ENCODE data around the gene CAMSAP2.

The CAMSAP2 gene

DNA sequence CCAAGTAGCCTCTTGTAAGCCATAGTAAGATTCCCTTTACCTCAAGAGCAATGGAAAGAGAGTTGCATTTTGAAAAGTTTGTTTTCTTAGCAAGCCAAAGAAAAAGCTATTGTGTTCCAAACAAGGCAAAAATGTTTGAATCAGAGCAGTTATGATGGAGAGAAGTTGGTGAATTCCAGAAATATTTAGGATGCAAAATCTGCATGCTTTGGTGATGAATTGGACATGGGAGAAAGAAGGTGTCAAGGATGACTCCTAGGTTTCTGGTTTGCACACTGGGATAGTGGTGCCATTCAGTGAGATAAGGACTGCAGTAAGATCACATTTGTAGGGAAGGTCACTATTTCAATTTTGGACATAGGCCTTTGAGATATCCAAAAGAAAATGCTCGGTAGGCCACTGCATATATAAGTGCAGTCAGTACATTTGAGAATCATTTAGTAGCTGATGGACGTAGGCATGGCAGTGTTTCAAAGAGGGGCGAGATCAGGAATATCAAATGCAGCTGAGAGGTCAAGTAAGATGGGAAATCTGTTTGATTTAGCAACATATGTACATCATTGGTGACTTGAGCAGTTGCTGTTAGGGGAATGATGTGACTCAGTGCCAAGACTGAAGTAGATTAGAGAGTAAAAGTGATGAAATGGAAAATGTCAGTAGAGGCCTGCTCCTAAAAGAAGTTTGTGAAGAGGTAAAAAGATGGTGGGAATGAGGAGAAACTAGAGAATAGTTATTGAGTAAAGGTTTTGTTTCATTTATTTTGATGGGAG, 100.2 kb downstream of the CAMSAP2 start:
- no peak for DNase-seq (ENCODE audit: insufficient read length, low spot score)
- no peak for FAIRE-seq

DNA sequence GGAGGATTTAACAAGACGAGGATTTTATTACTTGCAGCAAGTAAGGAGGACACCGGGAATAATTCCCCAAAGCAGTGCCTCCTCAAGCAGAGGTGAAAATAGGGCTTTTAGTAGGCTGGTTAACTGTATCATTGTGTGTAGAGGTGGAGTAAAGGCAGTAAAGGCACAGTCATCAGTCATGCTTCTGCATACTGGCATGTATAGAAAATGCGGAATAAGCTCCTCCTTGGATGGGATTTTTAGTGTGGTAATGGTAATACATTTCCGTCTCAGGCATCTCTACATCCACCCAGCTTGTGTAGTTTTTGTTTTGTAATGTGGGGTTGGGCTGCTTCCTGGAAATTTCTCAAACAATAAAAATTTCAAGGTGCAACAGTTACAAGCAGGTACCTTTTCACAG, 106.7 kb downstream of the CAMSAP2 start:
- FAIRE-seq (no peak), DNase-seq (ENCODE audit: insufficient read length, low spot score) (no peak)

DNA sequence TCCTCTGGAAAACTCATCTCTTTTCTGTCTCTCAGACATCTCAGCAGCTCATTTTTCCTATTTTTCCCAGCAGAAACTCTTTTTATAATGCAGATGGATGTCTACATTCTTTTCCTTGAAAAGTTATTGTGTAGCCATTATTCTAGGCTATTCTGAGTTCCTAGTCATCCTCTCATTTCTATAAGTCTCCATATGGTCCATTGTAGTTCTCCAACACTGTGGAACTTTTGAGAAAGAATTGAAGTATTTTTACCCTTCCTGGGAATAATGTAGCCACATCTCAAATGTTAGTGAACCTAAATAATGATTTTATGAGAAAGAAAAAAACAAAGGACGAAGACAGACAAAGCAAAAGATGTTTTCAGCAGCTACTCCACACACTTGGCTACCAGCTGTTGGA, 107.7 kb downstream of the CAMSAP2 start:
- DNase-seq (ENCODE audit: insufficient read length, low spot score), result no peak
- FAIRE-seq, result no peak

DNA sequence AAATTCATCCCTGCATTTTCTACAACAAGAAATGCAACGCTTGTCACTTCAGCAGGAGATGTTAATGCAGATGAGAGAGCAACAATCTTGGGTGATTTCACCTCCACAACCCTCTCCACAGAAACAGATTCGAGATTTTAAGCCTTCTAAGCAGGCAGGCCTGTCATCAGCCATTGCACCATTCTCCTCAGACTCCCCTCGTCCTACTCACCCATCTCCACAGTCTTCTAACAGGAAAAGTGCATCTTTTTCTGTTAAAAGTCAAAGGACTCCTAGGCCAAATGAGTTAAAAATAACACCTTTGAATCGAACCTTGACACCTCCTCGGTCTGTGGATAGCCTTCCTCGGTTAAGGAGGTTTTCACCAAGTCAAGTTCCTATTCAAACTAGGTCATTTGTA, 110.7 kb downstream of the CAMSAP2 start:
- DNase-seq (ENCODE audit: insufficient read length, low spot score) (no peak), FAIRE-seq (no peak)

DNA sequence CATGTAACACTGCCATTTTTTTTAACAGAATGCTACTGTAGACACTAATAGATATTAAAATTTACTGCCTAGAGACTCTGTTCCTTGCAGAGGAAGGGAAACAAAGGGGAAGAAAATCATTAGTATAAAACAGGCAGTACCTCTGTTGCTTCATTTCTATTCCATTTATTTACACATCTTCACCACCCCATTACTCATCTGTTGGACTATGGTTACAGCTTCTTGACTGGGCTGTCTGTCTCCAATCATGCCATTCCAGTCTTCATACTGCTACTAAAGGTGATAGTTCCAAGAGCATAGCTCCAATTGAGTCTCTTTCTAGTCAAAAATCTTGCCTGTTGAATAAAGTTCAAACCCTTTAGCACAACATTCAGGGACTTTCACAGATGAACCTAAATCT, 111.9 kb downstream of the CAMSAP2 start:
- DNase-seq (ENCODE audit: insufficient read length, low spot score), result no peak
- FAIRE-seq, result no peak

DNA sequence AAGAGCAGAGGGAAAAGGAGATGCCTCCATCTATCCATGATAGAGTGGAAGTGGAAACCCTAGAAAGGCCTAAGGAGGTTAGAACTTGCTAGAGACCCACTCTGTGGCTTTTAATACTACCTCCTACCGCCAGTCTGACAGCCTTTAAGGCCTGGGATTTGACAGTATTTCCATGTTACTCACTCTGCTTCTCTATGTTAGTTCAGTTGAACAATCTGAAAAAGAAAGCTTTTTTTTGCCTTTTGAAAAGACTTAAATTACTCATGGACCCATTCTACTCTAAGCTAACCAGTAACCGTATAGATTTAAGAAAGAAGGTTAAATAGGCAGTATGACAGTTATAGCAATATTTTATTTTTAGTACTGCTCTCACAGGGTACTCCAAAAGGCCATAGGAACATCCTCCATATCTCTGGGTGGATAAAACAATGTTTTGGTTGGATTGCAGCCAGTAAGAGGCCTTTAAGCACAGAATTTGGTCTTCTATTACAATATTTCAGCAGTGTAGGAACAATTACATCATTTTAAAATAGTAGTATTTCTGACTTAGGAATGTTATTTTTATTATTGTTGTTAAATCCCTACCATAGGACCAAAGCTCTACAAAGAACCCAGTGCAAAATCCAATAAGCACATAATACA, 118.1 kb downstream of the CAMSAP2 start:
- FAIRE-seq, result no peak
- no peak for DNase-seq (ENCODE audit: insufficient read length, low spot score)

DNA sequence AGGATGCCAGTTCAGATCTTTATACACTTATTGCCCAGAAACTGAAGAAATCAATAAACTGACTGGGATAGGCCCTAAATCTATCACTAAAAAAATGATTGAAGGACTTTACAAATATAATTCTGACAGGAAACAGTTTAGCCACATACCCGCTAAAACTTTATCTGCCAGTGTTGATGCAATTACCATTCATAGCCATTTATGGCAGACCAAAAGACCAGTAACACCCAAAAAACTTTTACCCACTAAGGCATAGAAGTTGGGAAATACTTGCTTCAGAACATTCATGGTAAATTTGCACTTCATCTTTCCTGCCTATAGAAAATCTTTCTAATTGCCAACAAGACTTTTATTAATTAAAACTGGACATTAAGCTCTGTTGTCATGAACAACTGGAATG, 119.1 kb downstream of the CAMSAP2 start:
- no peak for FAIRE-seq
- no peak for DNase-seq (ENCODE audit: insufficient read length, low spot score)

DNA sequence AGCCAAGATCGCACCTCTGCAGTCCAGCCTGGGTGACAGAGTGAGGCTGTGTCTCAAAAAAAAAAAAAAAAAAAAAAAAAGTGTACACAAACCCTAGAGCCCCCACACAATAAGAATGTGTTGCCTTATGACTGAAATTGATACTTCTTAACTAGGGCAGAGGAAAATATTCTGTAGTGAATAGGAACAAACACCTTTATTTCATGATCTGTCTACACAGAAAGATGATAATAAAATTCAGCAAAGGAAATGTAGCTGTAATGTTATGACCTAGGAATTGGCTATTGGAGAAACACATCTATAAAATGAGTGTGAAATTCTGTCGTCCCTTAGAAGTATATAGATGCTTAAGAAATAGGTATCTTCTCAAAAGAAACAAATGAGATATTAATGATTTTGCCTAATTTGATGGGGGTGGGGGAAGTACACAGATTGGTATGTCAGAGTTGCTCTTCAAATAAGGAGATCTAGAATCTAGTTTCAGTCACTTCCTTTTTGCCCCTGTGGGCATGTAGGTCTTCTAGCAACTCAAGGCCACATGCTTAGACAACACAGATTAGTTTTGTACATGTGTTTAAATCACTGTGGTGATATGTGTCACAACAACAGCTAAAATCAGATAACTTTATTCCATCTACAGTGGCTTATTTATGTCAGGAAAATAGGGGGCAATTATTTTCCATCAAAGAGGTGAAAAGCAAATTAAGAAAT, 123.4 kb downstream of the CAMSAP2 start:
- no peak for FAIRE-seq
- DNase-seq (ENCODE audit: insufficient read length, low spot score), result no peak

DNA sequence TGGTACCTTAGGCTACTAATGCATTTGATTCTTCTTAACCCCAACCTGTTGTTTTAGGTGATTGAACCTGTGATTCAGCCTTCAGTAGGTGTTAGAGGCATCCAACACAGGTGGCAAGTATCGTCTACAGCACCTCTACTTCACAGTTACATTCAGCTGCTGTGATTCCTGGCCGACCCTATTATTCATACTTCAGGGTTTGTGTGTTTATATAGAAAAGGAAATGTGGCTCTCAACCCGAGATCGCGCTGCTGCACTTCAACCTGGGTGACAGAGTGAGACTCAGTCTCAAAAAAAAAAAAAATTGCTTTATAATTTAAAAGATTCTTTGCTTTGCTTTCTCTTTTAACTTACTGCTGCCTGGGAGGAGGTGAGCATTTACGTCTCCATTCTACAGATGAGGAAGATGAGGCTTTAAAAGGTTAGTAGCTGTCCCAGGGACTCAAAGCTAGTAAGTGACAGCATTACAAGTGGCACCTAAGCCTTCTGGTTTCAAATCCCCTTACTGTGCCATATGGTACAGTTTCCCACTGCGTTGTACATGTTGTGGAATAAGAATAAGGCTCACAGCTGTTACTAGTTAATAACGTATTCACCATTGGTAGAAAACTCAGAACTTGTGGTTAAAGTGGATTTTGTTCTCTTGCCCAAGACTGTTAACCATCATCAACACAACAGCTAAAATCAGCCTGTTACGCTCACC, 124.2 kb downstream of the CAMSAP2 start:
- FAIRE-seq (no peak), DNase-seq (ENCODE audit: insufficient read length, low spot score) (no peak)

DNA sequence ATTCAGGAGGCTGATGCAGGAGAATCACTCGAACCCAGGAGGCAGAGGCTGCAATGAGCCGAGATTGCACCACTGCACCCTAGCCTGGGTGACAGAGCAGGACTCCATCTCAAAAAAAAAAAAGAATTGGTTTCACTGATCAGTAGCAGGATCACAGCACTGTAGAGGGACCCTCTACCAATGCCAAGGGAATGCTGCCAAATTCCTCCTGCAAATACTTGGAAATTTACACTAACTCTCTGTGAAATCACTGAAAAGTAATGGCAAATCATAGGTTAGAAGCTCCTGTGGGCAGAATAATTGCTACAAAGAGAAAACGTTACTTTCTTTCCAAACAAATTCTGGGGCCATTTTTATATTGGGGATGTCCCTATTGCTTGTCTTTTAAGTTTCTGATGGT, 127.4 kb downstream of the CAMSAP2 start:
- FAIRE-seq (no peak), DNase-seq (ENCODE audit: insufficient read length, low spot score) (no peak)

DNA sequence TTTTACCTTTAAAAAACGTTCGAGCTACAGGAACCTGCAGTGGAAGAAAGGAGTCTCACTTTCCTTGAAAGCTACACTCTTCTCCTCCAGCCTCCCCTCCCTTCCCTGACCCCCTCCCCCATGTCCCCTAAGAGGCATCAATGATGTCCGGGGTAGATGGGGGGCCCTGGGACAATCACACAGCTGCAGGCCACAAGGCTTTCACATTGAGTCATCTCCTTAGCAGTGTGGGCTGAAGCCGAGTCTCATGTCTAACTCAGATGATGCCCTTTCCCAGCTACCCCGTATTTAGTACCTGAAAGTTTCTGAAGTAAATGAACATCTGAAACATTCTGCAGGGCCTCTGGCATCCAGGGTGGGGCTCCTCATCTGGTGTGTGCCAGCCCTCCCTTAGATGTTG, 127.8 kb downstream of the CAMSAP2 start:
- FAIRE-seq (no peak), DNase-seq (ENCODE audit: insufficient read length, low spot score) (no peak)

DNA sequence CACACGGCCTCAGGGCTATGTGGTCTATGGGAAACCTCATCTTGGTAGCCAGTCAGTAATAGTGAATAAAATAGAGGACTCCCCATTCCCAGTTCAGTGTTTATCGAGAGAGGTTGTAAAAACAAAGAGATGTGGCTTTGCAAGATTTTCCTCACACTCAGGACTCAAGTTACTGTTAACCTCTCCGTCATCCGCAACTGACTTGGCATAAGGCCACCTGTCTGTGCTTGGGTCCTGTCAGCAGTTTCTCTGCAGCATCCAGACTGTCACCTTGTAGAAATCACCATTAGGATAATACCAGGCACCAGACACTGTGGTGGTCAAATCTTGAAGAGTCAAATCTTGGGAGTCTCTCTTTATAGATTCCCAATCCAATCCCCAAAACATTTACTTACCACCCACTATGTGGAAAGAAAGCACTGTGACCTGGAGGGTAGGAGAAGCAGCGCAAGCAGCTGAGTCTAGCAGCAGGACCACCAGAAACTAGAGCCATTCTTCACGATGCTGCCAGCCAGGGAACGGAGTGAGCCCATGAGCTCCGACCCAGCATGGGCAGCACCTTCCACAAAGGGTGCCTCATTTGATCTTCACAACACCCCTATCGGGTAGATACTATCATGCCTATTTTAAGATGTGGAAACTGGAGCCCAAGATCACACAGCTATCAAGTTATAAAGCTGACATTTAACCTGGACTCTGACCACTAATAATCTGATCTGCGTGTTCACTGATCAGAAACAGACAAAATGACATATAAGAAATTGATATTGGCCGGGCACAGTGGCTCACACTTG, 128.5 kb downstream of the CAMSAP2 start:
- no peak for DNase-seq (ENCODE audit: insufficient read length, low spot score)
- FAIRE-seq, result no peak

DNA sequence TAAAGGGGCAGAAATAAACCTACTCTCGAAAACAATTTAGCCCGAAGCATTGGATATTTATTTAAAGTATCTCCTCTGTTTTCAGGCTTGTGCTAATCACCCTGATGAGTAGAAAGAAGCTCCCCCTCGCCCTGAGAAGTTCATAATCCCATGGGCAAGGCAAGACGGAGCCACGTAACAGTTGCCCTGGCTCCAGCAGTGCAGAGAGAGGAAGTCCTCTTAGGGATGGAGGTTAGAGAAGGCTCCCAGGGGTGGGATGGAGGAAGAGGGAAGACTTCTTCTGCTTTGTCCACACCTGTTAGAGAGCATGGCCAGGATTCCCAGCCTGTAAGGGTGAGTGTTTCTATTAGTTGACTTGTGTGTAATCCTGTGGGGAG, 130.7 kb downstream of the CAMSAP2 start:
- DNase-seq (ENCODE audit: insufficient read length, low spot score), result no peak
- FAIRE-seq, result no peak

DNA sequence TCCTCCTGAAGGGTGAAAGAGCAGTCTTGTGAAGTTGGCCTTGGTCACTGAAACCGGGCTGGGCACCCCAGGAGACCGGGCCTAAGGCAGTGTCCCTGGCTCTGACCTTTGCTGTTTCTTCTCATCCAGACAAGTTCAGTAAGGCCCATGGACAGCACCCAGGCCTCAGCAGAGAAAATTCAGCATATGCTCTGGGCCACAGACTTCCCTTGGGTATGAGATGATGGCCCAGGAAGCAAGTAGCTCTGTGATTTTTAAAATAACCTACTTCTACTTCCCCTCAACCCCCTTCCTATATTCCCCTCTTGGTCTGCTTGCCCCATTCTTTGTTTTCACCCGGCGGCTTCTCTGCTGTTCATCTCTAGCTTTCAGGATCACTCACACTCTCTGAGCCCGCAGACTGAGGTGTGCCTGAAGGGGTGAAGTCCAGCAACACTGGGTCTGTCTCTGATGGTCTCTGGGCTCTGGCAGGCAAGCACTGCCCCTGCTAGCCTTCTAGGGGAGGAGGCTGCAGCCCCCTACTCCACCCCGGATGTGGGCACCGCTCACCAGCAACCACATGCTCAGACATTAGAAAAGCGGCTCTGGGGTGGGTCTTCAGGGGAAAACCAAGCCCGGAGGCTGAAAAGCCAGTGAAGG, 131.2 kb downstream of the CAMSAP2 start:
- DNase-seq (ENCODE audit: insufficient read length, low spot score) (no peak), FAIRE-seq (no peak)

DNA sequence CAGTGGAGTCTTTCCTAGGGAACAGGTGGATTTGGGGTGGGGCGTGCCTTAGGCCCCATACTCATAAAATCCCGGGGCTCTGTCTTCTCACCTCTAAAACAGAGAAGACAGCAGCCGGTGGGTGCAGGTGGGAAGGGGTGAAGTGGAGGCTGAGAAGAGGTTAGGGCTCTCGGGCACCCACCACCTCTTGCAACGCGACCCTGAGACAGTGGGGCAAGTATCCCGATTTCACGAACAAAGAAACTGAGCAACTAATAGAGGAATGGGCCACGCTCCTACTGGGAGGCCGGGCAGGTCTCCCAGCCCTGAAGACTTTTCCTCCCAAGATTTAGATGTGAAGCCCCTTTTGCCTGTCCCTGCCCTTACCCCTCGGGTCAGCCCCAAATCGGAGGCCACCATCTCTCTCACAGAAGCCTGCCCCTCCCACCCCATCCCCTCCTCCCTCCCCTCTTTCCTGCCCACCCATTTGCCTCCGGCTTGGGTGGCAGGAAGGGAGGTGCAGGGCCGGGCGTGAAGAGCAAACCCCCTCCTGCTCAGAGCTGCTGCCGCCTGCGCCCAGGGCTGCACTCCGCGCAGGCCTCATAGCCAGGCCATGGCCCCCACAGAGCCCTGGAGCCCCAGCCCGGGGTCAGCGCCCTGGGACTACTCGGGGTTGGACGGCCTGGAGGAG, 133.9 kb downstream of the CAMSAP2 start, which contains the start of gene GPR25:
Gene GPR25, plus strand, starts transcription at position 536 of the 670 bp plus-strand sequence. Its CDS starts 57 bp downstream, at position 593.
- FAIRE-seq (no peak), DNase-seq (ENCODE audit: insufficient read length, low spot score) (no peak)

DNA sequence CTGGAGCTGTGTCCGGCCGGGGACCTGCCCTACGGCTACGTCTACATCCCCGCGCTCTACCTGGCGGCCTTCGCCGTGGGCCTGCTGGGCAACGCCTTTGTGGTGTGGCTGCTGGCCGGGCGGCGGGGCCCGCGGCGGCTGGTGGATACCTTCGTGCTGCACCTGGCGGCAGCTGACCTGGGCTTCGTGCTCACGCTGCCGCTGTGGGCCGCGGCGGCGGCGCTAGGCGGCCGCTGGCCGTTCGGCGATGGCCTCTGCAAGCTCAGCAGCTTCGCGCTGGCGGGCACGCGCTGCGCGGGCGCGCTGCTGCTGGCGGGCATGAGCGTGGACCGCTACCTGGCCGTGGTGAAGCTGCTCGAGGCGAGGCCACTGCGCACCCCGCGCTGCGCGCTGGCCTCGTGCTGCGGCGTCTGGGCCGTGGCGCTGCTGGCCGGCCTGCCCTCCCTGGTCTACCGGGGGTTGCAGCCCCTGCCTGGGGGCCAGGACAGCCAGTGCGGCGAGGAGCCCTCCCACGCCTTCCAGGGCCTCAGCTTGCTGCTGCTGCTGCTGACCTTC, 134.5 kb downstream of the CAMSAP2 start:
- FAIRE-seq, result no peak
- DNase-seq (ENCODE audit: insufficient read length, low spot score), result no peak

DNA sequence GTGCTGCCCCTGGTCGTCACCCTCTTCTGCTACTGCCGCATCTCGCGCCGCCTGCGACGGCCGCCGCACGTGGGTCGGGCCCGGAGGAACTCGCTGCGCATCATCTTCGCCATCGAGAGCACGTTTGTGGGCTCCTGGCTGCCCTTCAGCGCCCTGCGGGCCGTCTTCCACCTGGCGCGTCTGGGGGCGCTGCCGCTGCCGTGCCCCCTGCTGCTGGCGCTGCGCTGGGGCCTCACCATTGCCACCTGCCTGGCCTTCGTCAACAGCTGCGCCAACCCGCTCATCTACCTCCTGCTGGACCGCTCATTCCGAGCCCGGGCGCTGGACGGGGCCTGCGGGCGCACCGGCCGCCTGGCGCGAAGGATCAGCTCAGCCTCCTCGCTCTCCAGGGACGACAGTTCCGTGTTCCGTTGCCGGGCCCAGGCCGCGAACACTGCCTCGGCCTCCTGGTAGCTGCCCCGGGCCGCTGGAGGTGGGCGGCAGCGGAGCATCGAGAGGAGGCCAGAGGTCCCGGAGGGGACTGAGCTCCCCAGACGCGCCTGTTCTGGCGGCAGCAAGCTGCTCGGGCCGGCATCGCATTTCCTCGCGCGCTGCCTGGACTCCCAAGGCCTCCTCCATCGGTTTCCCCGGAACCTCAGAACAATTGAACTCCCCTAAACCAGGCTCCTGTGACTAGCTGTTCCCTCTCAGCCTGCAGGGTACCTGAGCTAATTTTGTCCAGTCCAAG, 135.1 kb downstream of the CAMSAP2 start:
- FAIRE-seq, result no peak
- no peak for DNase-seq (ENCODE audit: insufficient read length, low spot score)

DNA sequence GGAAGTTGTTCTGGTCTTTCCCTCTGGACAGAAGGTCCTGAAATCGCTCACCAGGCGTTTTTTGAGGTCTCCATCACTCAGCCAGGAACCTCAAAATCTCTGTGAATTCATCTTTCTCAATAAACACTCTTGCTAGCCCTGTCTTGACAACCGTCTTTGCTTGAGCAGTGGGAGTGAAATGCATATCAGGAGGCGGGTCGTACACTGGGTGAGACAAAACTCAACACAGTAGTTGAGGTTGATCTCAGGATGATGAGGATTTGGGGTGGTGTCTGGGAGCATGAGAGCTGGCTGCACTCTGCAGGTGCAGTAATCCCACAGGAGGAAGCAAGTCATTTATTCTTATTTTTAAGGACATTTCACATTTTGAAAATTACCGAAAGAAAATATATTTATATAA, 136.0 kb downstream of the CAMSAP2 start:
- DNase-seq (ENCODE audit: insufficient read length, low spot score) (no peak), FAIRE-seq (no peak)

Measured in HTR-8/SVneo (cell line).